SK-N-SH treated with all-trans-retinoic acid at 6 μM for 48 hours (cell line): ENCODE data around the gene NOD2.
A peak's percentile ranks its signal among the peaks of the same experiment; 100 is the strongest.

Experiments used
- ATAC-seq: fragments of 200-7000 bp; cut with Tn5 transposase; 3 replicates; pipeline ENCODE4 v1.9.1; 2020; ENCODE audit warnings: mild to moderate bottlenecking, moderate library complexity
- ARNTL ChIP-seq: fragments of 450-650 bp; formaldehyde crosslinking; IDR thresholded peaks from 2 replicates; pipeline ENCODE4 v1.5.0; 2020; ENCODE audit warnings: low read depth, mild to moderate bottlenecking, moderate library complexity, borderline replicate concordance
- BACH2 ChIP-seq: fragments of 250-450 bp; sonication (Bioruptor Pico); IDR thresholded peaks from 2 replicates; pipeline ENCODE4 v1.9.0; 2021; ENCODE audit warnings: mild to moderate bottlenecking, borderline replicate concordance
- CSDC2 ChIP-seq: fragments of 250-450 bp; sonication (Bioruptor Pico); IDR thresholded peaks from 2 replicates; pipeline ENCODE4 v1.5.0; 2020; ENCODE audit warnings: mild to moderate bottlenecking, moderate library complexity
- CSRNP3 ChIP-seq: fragments of 250-450 bp; sonication (Bioruptor Pico); IDR thresholded peaks from 2 replicates; pipeline ENCODE4 v1.5.1; 2021; ENCODE audit warnings: mild to moderate bottlenecking, moderate library complexity
- ESRRG ChIP-seq: fragments of 250-450 bp; sonication (Bioruptor Pico); IDR thresholded peaks from 2 replicates; pipeline ENCODE4 v1.6.1; 2021; ENCODE audit warnings: mild to moderate bottlenecking
- GLIS3 ChIP-seq: fragments of 250-450 bp; sonication (Bioruptor Pico); IDR thresholded peaks from 2 replicates; pipeline ENCODE4 v1.5.0; 2020; ENCODE audit warnings: mild to moderate bottlenecking, moderate library complexity
- ISL1 ChIP-seq: fragments of 250-450 bp; sonication (Bioruptor Pico); IDR thresholded peaks from 2 replicates; pipeline ENCODE4 v2.1.2; 2022; ENCODE audit warnings: mild to moderate bottlenecking, moderate library complexity
- OSR1 ChIP-seq: fragments of 250-450 bp; sonication (Bioruptor Pico); IDR thresholded peaks from 2 replicates; pipeline ENCODE4 v1.8.0; 2022; ENCODE audit warnings: moderate library complexity, mild to moderate bottlenecking, inconsistent platforms
- PPARA ChIP-seq: fragments of 250-450 bp; sonication (Bioruptor Pico); IDR thresholded peaks from 2 replicates; pipeline ENCODE4 v1.5.0; 2020; ENCODE audit warnings: mild to moderate bottlenecking, borderline replicate concordance
- RARB ChIP-seq: fragments of 250-450 bp; sonication (Bioruptor Pico); IDR thresholded peaks from 2 replicates; pipeline ENCODE4 v1.8.0; 2021; ENCODE audit warnings: mild to moderate bottlenecking, moderate library complexity
- SNAI2 ChIP-seq: fragments of 250-450 bp; sonication (Bioruptor Pico); IDR thresholded peaks from 2 replicates; pipeline ENCODE4 v1.5.0; 2020; ENCODE audit warnings: mild to moderate bottlenecking, moderate library complexity
- TOX ChIP-seq: fragments of 250-450 bp; sonication (Bioruptor Pico); IDR thresholded peaks from 2 replicates; pipeline ENCODE4 v1.8.0; 2021; ENCODE audit warnings: mild to moderate bottlenecking, moderate library complexity, borderline replicate concordance
- TSHZ2 ChIP-seq: fragments of 250-450 bp; sonication (Bioruptor Pico); IDR thresholded peaks from 2 replicates; pipeline ENCODE4 v1.5.0; 2020; ENCODE audit warnings: mild to moderate bottlenecking, moderate library complexity
- ZC3H10 ChIP-seq: fragments of 250-450 bp; sonication (Bioruptor Pico); IDR thresholded peaks from 2 replicates; pipeline ENCODE4 v1.5.1; 2021; ENCODE audit warnings: mild to moderate bottlenecking, moderate library complexity
- ZFP3 ChIP-seq: fragments of 250-450 bp; sonication (Bioruptor Pico); IDR thresholded peaks from 2 replicates; pipeline ENCODE4 v1.5.0; 2020; ENCODE audit warnings: mild to moderate bottlenecking, moderate library complexity
- ZFP30 ChIP-seq: fragments of 450-650 bp; formaldehyde crosslinking; IDR thresholded peaks from 2 replicates; pipeline ENCODE4 v1.5.0; 2022; ENCODE audit warnings: mild to moderate bottlenecking, moderate library complexity
- ZNF565 ChIP-seq: fragments of 450-650 bp; formaldehyde crosslinking; conservative IDR thresholded peaks from 2 replicates; pipeline ENCODE4 v1.5.0; 2020; ENCODE audit warnings: low read depth, mild to moderate bottlenecking, moderate library complexity
- ZNF70 ChIP-seq: fragments of 450-650 bp; formaldehyde crosslinking; IDR thresholded peaks from 2 replicates; pipeline ENCODE4 v1.5.0; 2020; ENCODE audit warnings: mild to moderate bottlenecking, moderate library complexity
- ZNF8 ChIP-seq: fragments of 450-650 bp; formaldehyde crosslinking; IDR thresholded peaks from 2 replicates; pipeline ENCODE4 v1.5.0; 2020; ENCODE audit warnings: mild to moderate bottlenecking, moderate library complexity
- TF ChIP-seq, protein P1 (sequence below): fragments of 250-450 bp; sonication (Bioruptor Pico); IDR thresholded peaks from 2 replicates; pipeline ENCODE4 v1.5.1; 2020; ENCODE audit warnings: low read depth, mild to moderate bottlenecking, moderate library complexity

Gene NOD2

GRCh38 chr16:50696575-50697420 is 3.4 kb downstream of the NOD2 start:
- ATAC-seq, result no peak
- TF ChIP-seq OSR1 (CRISPR knock-in tag), result no peak
- TF ChIP-seq ESRRG (CRISPR knock-in tag), result no peak
- TF ChIP-seq RARB (CRISPR knock-in tag), result no peak
- no peak for TF ChIP-seq ZFP30
- TF ChIP-seq ARNTL (CRISPR knock-in tag), result no peak
- TF ChIP-seq SNAI2 (CRISPR knock-in tag), result no peak
- no peak for TF ChIP-seq ZC3H10 (CRISPR knock-in tag)
- TF ChIP-seq CSRNP3 (CRISPR knock-in tag), result no peak
- no peak for TF ChIP-seq BACH2 (CRISPR knock-in tag)
- no peak for TF ChIP-seq ZNF8 (CRISPR knock-in tag)
- no peak for TF ChIP-seq PPARA
- TF ChIP-seq, protein P1, sequence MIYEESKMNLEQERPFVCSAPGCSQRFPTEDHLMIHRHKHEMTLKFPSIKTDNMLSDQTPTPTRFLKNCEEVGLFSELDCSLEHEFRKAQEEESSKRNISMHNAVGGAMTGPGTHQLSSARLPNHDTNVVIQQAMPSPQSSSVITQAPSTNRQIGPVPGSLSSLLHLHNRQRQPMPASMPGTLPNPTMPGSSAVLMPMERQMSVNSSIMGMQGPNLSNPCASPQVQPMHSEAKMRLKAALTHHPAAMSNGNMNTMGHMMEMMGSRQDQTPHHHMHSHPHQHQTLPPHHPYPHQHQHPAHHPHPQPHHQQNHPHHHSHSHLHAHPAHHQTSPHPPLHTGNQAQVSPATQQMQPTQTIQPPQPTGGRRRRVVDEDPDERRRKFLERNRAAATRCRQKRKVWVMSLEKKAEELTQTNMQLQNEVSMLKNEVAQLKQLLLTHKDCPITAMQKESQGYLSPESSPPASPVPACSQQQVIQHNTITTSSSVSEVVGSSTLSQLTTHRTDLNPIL (CRISPR knock-in tag), result no peak
- TF ChIP-seq GLIS3 (CRISPR knock-in tag), result no peak
- no peak for TF ChIP-seq CSDC2 (CRISPR knock-in tag)
- TF ChIP-seq TSHZ2 (CRISPR knock-in tag), result no peak
- TF ChIP-seq ISL1 (CRISPR knock-in tag), result no peak
- no peak for TF ChIP-seq ZNF565 (CRISPR knock-in tag)
- TF ChIP-seq TOX (CRISPR knock-in tag), result no peak

DNA sequence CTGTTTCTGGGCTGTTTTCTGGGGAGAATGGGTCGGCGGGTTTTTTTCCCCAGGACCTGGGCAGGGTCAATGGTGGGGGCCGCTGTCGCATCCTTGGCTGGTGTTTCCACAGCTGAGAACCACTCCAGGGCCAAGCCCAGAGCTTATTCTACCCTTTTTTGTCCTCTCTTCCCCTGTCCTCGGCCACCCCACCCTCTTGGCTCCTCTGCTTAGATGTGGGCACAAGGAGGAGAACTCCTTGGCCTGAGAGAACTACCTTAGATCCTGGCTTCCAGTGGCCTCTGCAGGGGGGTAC is 4.0 kb downstream of the NOD2 start:
- TF ChIP-seq ZFP3 (CRISPR knock-in tag) (no peak), GLIS3 (CRISPR knock-in tag) (no peak), ARNTL (CRISPR knock-in tag) (no peak), ZC3H10 (CRISPR knock-in tag) (no peak)
- no peak for ATAC-seq

DNA sequence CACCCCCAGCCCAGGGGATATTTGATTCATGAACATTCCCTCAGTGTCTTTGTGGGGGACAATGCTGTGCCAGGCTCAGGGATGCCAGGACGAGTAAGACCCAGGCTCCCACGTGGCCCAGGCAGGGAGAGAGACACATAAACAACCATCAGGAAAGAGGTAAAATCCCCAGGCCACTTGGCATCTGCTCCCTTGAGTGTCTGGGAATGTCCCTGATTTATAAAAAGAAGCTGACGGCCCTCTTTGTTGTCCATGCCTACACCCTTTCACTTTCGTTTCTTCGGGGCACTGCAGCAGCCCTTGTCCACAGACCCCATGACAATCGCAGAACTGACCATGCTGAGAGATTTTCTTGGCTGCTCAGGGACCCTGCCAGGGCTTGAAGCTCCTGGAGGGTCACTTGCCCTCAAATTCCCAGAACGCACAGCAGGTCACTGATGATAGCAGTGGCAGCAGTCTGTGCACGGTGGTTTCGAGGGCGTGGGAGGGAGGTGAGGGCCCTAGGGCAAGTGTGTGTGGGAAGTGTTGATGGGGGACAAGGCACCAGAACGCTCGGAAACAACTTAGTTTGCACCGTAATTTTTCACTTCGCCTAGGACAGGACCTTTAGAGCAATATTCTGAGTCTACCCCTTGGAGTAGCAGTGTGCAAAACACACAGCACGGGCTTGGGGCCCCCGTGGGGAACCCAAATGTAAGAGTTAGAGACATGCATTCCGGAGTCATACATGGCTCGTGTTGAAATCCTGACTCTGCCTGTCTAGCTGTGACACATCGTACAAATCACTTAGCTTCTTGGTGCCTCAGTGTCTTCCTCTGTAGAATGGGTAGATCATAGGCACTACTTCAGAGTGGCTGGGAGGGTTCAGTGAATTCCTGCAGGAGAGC is 4.7 kb downstream of the NOD2 start:
- ATAC-seq, result peak; percentile 54
- TF ChIP-seq ZNF70 (CRISPR knock-in tag) (no peak), ZFP30 (no peak), CSRNP3 (CRISPR knock-in tag) (no peak), ARNTL (CRISPR knock-in tag) (no peak)
